Stomach (tissue), 4 donors: ENCODE measurements around the gene PLIN3.

Source experiments
- CTCF ChIP-seq, 7 experiments: fragments of 450-650 bp in 4 of 7; fragments of 200-600 bp in 3 of 7; sonication (generic) in 3 of 7; IDR thresholded peaks; one replicate each; pipeline ENCODE4 v1.5.1; 2016 to 2019; ENCODE audit warnings: antibody characterized with exemption in 7 of 7, control low read depth in 2 of 7, mild to moderate bottlenecking in 1 of 7
- POLR2A ChIP-seq, 4 donors: fragments of 450-650 bp; IDR thresholded peaks; one replicate each; pipeline ENCODE4 v1.6.1; 2016; ENCODE audit warnings: antibody characterized with exemption in 4 of 4, control low read depth in 2 of 4, mild to moderate bottlenecking in 1 of 4, moderate library complexity in 1 of 4
- POLR2AphosphoS5 ChIP-seq, 3 donors: sonication (generic); formaldehyde crosslinking; IDR thresholded peaks; one replicate each; pipeline ENCODE4 v1.6.1; 2016; ENCODE audit warnings: antibody characterized with exemption in 3 of 3

GRCh38 chr19:4817467-4818277, 49.8 kb downstream of the PLIN3 start:
- no peak for TF ChIP-seq POLR2A (IDR thresholded peaks at IDR 0.05)
- no peak for TF ChIP-seq POLR2AphosphoS5 (IDR thresholded peaks at IDR 0.05)
- no peak for TF ChIP-seq CTCF (IDR thresholded peaks at IDR 0.05)
